SK-N-SH treated with all-trans-retinoic acid at 6 μM for 48 hours (cell line): ENCODE results near the gene PTPRC.

Experiments used
- GLIS3 ChIP-seq: fragments of 250-450 bp; sonication (Bioruptor Pico); IDR thresholded peaks from 2 replicates; pipeline ENCODE4 v1.5.0; 2020; ENCODE audit warnings: mild to moderate bottlenecking, moderate library complexity
- ZFP3 ChIP-seq: fragments of 250-450 bp; sonication (Bioruptor Pico); IDR thresholded peaks from 2 replicates; pipeline ENCODE4 v1.5.0; 2020; ENCODE audit warnings: mild to moderate bottlenecking, moderate library complexity

DNA sequence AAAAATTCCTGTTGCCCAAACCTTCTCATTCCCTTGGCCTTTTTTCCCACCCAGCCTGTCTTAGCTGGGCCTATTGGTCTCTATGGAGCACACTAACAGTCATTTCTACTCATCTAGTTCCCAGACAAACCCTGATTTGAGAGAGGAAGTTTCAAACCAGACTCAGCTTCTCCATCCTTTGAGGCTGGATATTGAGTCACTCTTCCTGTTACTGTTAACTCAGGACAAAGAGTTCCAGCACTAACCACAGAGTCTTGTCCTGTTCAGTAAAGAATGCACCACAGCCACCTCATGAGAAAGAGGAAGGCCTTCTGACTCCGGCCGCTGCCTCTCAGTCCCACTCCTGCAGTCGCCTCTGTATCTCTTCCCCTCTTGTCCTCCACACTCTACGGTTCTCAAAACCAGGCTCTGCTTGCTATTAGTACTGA is 137.8 kb downstream of the PTPRC start:
- no peak for TF ChIP-seq ZFP3 (CRISPR knock-in tag)
- no peak for TF ChIP-seq GLIS3 (CRISPR knock-in tag)
